ENCODE data around the gene CENPW. TPM values are rescaled to one million over a fixed set of nuclear protein-coding genes. Genes with fewer than 3 reads are reported as not detected.

Gene CENPW
- total RNA-seq, 1 experiment from 2014 or later: 90.4 TPM

DNA sequence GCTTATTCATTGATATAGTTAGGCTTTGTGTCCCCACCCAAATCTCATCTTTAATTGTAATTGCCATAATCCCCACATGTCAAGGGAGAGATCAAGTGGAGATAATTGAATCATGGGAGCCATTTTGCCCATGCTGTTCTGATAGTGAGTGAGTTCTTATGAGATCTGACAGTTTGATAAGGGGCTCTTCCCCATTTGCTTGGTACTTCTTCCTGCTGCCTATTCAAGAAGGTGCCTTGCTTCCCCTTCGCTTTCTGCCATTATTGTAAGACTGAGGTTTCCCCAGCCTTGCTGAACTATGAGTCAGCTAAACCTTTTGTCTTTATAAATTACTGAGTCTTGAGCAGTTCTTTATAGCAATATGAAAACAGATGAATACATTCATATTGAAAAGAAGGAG lies 45.6 kb downstream of the CENPW start:
- Mint-ChIP-seq H3K27me3 (ENCODE audit: low read depth) (no peaks in the 10 kb centered on the region; the same call in 1 of the 2 replicates), H3K4me3 (no peak overlapping the region), H3K36me3 (peaks cover 36% of the 10 kb centered on the region), H3K4me1 (no peaks in the 10 kb centered on the region), H3K9me3 (peaks cover 47% of the 10 kb centered on the region), H3K27ac (no peak overlapping the region)
- ATAC-seq: no peak
- ChIA-PET POLR2A (no interaction called here), CTCF (no interaction called here)
- DNase-seq (ENCODE audit: low spot score): no peak
- no peak for TF ChIP-seq NFYB (CRISPR knock-in tag; conservative IDR thresholded peaks at IDR 0.05; ENCODE audit: low read depth)
- TF ChIP-seq ZNF423 (CRISPR knock-in tag; IDR thresholded peaks at IDR 0.05): no peak
- TF ChIP-seq, protein P1, sequence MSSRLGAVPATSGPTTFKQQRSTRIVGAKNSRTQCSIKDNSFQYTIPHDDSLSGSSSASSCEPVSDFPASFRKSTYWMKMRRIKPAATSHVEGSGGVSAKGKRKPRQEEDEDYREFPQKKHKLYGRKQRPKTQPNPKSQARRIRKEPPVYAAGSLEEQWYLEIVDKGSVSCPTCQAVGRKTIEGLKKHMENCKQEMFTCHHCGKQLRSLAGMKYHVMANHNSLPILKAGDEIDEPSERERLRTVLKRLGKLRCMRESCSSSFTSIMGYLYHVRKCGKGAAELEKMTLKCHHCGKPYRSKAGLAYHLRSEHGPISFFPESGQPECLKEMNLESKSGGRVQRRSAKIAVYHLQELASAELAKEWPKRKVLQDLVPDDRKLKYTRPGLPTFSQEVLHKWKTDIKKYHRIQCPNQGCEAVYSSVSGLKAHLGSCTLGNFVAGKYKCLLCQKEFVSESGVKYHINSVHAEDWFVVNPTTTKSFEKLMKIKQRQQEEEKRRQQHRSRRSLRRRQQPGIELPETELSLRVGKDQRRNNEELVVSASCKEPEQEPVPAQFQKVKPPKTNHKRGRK (CRISPR knock-in tag; IDR thresholded peaks at IDR 0.05; ENCODE audit: borderline replicate concordance): no peak
- TF ChIP-seq, protein P2, sequence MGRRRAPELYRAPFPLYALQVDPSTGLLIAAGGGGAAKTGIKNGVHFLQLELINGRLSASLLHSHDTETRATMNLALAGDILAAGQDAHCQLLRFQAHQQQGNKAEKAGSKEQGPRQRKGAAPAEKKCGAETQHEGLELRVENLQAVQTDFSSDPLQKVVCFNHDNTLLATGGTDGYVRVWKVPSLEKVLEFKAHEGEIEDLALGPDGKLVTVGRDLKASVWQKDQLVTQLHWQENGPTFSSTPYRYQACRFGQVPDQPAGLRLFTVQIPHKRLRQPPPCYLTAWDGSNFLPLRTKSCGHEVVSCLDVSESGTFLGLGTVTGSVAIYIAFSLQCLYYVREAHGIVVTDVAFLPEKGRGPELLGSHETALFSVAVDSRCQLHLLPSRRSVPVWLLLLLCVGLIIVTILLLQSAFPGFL (CRISPR knock-in tag; IDR thresholded peaks at IDR 0.05; ENCODE audit: borderline replicate concordance): no peak
- no peak for TF ChIP-seq GABPB1 (CRISPR knock-in tag; IDR thresholded peaks at IDR 0.05)

DNA sequence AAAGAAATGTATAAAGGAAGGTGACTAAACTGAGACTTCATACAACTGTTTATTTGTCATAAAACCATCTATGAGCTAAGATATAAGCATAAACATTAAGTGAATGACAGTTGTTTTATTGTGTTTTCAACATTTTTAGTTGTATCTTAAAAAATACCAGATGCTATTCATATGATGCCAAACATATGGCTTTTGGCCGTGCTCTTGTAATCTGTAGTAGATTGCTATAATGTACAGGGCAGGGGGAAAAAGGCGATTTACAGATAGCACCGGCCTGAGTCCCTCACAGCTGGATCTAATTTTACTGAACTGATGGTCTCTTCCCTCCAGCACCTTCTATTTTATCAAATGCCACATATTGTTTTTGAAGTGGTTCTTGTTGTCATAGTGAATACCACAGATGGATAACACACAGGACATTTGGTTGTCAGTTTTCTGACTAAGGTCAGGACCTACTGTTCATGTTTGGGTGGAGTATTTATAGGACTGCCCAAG lies 48.2 kb downstream of the CENPW start:
- TF ChIP-seq, protein P3, sequence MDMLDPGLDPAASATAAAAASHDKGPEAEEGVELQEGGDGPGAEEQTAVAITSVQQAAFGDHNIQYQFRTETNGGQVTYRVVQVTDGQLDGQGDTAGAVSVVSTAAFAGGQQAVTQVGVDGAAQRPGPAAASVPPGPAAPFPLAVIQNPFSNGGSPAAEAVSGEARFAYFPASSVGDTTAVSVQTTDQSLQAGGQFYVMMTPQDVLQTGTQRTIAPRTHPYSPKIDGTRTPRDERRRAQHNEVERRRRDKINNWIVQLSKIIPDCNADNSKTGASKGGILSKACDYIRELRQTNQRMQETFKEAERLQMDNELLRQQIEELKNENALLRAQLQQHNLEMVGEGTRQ (CRISPR knock-in tag; IDR thresholded peaks at IDR 0.05): no peak
- no peak for TF ChIP-seq ATF1 (CRISPR knock-in tag; IDR thresholded peaks at IDR 0.05)
- TF ChIP-seq SMAD4 (CRISPR knock-in tag; IDR thresholded peaks at IDR 0.05): no peak
- TF ChIP-seq CREB1 (CRISPR knock-in tag; IDR thresholded peaks at IDR 0.05): no peak
- no peak for TF ChIP-seq JAZF1 (CRISPR knock-in tag; IDR thresholded peaks at IDR 0.05)
- no peak for TF ChIP-seq ZNF317 (CRISPR knock-in tag; IDR thresholded peaks at IDR 0.05; ENCODE audit: borderline replicate concordance, low read depth)
- TF ChIP-seq, protein P4, sequence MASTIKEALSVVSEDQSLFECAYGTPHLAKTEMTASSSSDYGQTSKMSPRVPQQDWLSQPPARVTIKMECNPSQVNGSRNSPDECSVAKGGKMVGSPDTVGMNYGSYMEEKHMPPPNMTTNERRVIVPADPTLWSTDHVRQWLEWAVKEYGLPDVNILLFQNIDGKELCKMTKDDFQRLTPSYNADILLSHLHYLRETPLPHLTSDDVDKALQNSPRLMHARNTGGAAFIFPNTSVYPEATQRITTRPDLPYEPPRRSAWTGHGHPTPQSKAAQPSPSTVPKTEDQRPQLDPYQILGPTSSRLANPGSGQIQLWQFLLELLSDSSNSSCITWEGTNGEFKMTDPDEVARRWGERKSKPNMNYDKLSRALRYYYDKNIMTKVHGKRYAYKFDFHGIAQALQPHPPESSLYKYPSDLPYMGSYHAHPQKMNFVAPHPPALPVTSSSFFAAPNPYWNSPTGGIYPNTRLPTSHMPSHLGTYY (CRISPR knock-in tag; IDR thresholded peaks at IDR 0.05): no peak
- TF ChIP-seq, protein P5, sequence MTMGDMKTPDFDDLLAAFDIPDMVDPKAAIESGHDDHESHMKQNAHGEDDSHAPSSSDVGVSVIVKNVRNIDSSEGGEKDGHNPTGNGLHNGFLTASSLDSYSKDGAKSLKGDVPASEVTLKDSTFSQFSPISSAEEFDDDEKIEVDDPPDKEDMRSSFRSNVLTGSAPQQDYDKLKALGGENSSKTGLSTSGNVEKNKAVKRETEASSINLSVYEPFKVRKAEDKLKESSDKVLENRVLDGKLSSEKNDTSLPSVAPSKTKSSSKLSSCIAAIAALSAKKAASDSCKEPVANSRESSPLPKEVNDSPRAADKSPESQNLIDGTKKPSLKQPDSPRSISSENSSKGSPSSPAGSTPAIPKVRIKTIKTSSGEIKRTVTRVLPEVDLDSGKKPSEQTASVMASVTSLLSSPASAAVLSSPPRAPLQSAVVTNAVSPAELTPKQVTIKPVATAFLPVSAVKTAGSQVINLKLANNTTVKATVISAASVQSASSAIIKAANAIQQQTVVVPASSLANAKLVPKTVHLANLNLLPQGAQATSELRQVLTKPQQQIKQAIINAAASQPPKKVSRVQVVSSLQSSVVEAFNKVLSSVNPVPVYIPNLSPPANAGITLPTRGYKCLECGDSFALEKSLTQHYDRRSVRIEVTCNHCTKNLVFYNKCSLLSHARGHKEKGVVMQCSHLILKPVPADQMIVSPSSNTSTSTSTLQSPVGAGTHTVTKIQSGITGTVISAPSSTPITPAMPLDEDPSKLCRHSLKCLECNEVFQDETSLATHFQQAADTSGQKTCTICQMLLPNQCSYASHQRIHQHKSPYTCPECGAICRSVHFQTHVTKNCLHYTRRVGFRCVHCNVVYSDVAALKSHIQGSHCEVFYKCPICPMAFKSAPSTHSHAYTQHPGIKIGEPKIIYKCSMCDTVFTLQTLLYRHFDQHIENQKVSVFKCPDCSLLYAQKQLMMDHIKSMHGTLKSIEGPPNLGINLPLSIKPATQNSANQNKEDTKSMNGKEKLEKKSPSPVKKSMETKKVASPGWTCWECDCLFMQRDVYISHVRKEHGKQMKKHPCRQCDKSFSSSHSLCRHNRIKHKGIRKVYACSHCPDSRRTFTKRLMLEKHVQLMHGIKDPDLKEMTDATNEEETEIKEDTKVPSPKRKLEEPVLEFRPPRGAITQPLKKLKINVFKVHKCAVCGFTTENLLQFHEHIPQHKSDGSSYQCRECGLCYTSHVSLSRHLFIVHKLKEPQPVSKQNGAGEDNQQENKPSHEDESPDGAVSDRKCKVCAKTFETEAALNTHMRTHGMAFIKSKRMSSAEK (CRISPR knock-in tag; IDR thresholded peaks at IDR 0.05; ENCODE audit: borderline replicate concordance): no peak
- TF ChIP-seq, protein P6, sequence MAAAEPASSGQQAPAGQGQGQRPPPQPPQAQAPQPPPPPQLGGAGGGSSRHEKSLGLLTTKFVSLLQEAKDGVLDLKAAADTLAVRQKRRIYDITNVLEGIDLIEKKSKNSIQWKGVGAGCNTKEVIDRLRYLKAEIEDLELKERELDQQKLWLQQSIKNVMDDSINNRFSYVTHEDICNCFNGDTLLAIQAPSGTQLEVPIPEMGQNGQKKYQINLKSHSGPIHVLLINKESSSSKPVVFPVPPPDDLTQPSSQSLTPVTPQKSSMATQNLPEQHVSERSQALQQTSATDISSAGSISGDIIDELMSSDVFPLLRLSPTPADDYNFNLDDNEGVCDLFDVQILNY (CRISPR knock-in tag; IDR thresholded peaks at IDR 0.05): no peak
- TF ChIP-seq NR3C1 (CRISPR knock-in tag; conservative IDR thresholded peaks at IDR 0.05; ENCODE audit: low read depth): no peak
- TF ChIP-seq TP53 (CRISPR knock-in tag; IDR thresholded peaks at IDR 0.05): no peak
- CTCF ChIA-PET: no interaction called here
- ATAC-seq (no peak), DNase-seq (ENCODE audit: low spot score) (no peak)
- no peaks in the 10 kb centered on the region; the same call in 1 of the 2 replicates for H3K27me3 Mint-ChIP-seq (ENCODE audit: low read depth)
- peaks cover 24% of the 10 kb centered on the region for H3K9me3 Mint-ChIP-seq
- peaks cover 14% of the 10 kb centered on the region for H3K36me3 Mint-ChIP-seq
- H3K4me1 Mint-ChIP-seq: no peaks in the 10 kb centered on the region
- no peak overlapping the region for H3K27ac Mint-ChIP-seq
- H3K4me3 Mint-ChIP-seq: no peak overlapping the region
- POLR2A ChIA-PET: no interaction called here

Measured in WTC11 (cell line).